GM23338 (cell line): ENCODE measurements around the gene SFRP2.

ENCODE experiments used
- CREB1 ChIP-seq: fragments of 250-450 bp; sonication (Bioruptor Pico); IDR thresholded peaks from 2 replicates; pipeline ENCODE4 v1.5.0; 2020; ENCODE audit warnings: low read depth, mild to moderate bottlenecking, moderate library complexity
- CTCF ChIP-seq, 2 experiments: fragments of 200-600 bp in 1 of 2; sonication (generic) in 1 of 2; conservative IDR thresholded peaks; 2 replicates each; pipeline versions ENCODE4 v1.5.1 to v1.6.1; 2016 to 2017; ENCODE audit warnings: antibody characterized with exemption in 2 of 2, low read depth in 2 of 2, mild to moderate bottlenecking in 2 of 2, moderate library complexity in 1 of 2
- EZH2 ChIP-seq: fragments of 200-600 bp; sonication (generic); IDR thresholded peaks from one replicate; pipeline ENCODE4 v1.8.0; 2017; ENCODE audit warnings: antibody characterized with exemption, mild to moderate bottlenecking, low read depth; ENCODE audit not compliant: unreplicated experiment
- EZH2phosphoT487 ChIP-seq: fragments of 200-600 bp; sonication (generic); IDR thresholded peaks from one replicate; pipeline ENCODE4 v1.8.1; 2018; ENCODE audit warnings: antibody characterized with exemption; ENCODE audit not compliant: unreplicated experiment
- JUNB ChIP-seq: IDR thresholded peaks from one replicate; pipeline ENCODE4 v1.6.1; 2016; ENCODE audit warnings: antibody characterized with exemption; ENCODE audit not compliant: unreplicated experiment
- POLR2AphosphoS5 ChIP-seq: IDR thresholded peaks from 2 replicates; pipeline ENCODE4 v1.6.1; 2016; ENCODE audit warnings: antibody characterized with exemption, low read depth
- REST ChIP-seq: IDR thresholded peaks from one replicate; pipeline ENCODE4 v1.6.1; 2018; ENCODE audit warnings: antibody characterized with exemption; ENCODE audit not compliant: unreplicated experiment

- no peak for TF ChIP-seq JUNB
- peak; percentile 62 to 84 for TF ChIP-seq CTCF (conservative IDR thresholded peaks at IDR 0.05; ENCODE audit: low read depth in 2 of 2)
- TF ChIP-seq EZH2 = no peak
- peak; percentile 95 for TF ChIP-seq CREB1
- no peak; the same call in 1 of the 2 replicates for TF ChIP-seq POLR2AphosphoS5
- no peak for TF ChIP-seq REST
- no peak for TF ChIP-seq EZH2phosphoT487
Measured at GRCh38 chr4:153791746-153792617, 3.1 kb upstream of the SFRP2 start.
